ENCODE measurements around the gene TMEM51.

The TMEM51 gene, protein sequence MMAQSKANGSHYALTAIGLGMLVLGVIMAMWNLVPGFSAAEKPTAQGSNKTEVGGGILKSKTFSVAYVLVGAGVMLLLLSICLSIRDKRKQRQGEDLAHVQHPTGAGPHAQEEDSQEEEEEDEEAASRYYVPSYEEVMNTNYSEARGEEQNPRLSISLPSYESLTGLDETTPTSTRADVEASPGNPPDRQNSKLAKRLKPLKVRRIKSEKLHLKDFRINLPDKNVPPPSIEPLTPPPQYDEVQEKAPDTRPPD

DNA sequence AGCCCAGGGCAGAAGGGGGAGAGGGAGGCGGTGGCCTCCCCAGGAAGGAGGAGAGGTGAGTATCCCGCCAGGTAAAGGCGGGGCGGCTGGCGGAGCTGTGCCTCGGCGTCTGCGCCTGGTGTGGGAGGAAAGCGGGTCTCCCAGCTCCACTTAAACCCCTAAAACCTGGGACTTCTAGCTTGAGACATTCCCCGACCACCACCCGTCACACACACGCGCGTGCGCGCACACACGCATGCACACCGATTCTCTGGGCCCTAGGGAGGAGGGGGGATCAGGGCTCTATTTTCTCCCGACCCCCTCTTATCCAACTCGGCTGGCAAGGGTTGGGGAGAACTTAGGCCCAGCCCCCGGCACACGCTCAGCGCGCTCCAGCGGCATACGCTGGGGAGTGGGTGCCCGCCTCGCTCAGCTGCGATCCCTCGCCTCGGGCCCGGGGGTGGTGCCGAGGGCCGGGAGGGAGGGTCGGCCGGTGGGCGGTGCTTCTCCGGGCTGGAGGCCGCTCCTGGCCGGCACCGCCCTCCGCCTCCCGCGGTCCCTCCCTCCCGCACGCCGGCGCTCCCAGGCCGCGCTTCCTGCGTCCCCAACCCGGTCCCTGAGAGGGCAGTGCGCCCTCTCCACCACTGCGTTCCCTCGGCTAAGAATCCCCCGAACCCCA is at the start of gene TMEM51:
TSS of gene TMEM51 (plus strand) at position 564 of the 658 bp plus-strand sequence. CDS start 61,341 bp downstream, outside the sequence.
- no peak for DNase-seq

DNA sequence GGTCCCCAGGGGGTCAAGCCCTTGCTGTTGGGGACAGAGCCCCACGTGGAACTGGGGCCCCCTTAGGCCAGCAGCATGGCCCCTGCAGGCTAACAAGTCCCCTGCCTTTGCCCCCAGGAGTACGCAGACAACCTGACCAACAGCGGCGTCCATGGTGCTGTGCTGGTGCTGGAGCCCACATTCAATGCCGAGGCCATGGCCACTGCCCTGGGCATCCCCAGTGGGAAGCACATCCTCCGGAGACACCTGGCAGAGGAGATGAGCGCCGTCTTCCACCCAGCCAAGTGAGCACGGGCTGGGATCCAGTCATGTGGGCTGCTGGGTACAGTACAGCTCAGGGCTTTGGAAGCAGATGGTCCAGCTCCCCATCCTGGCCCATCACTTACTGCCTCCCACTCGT is 49.6 kb upstream of the TMEM51 start:
- no peak for DNase-seq

DNA sequence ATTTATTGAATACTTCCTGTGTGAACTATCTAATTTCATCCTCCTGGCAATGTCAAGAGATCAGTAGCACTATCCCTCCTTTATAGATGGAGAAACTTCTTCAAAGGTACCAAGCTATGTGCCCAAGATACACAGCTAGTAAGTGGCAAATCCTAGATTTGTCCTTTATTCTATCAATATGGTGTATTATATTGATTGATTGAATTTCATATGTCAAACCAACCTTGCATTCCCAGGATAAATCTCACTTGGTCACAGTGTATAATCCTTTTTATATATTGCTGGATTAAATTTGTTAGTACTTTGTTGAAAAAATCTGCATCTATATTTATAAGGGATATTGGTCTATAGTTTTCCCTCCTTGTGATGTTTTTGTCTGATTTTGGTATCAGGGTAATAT is 48.8 kb upstream of the TMEM51 start:
- no peak for DNase-seq

DNA sequence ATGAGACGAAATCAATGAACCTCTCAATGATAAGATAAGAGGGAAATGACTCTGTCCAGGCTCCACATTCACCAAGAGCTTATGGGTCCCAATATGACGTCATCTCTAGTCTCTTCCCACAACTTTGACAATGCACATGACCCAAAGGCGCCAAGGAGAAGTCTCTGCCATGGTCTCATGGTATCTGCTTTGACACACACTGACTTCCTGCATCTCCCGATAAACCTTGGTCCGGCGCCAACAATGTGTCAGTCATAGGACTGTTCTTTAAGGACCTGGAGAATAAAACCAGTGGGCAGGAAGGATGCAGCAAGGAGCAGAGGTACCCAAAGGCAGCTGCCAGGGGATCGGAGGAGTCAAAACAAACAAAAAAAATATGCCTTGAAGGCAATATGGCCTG is 46.9 kb upstream of the TMEM51 start:
- no peak for DNase-seq

DNA sequence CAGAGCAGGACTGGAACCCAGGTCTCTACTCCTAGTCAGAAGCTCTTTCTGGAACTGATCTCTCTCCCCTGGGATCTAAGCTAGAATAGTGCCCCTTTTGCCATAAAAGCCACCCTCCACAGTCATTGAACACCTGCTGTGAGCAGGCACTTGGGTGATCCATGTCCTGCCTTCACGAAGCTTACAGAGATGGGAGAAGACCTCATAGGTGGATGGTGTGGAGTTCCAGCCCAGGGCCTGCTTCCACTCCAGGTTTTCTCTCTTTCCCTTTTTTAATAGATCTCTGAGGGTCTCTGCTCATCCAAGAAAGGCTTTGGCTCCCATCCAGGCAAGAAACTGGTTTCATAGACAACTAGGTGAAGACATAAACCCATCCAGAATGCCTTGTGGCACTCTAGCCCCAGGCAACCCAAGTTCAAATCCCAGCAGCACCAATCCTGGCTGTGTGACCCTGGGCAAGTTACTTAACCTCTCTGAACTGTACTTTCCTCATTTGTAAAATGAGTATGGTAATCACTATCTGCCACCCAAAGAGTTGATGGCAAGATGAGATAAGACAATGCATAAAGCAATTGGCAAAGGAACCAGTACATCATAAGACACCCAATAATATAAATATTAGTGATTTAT is 46.4 kb upstream of the TMEM51 start:
- no peak for DNase-seq

DNA sequence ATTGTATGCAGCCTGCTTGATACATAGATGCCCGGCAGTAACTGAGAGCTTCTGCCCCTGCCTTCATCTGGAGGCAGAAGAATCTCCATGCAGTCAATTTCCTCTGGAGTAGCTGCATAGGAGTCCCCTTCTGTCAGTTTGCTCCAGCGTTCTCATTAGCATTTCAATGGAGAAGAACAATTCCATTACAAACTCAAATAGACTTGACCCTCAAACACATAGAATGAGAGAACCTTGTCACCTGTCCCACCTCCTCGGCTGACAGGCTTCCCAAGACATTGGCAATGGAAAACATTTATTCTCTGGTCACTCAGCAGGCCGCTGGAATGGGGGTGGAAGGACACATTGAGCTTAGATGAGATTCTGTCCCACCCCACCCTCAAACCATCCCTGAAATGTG is 45.6 kb upstream of the TMEM51 start:
- DNase-seq: no peak

DNA sequence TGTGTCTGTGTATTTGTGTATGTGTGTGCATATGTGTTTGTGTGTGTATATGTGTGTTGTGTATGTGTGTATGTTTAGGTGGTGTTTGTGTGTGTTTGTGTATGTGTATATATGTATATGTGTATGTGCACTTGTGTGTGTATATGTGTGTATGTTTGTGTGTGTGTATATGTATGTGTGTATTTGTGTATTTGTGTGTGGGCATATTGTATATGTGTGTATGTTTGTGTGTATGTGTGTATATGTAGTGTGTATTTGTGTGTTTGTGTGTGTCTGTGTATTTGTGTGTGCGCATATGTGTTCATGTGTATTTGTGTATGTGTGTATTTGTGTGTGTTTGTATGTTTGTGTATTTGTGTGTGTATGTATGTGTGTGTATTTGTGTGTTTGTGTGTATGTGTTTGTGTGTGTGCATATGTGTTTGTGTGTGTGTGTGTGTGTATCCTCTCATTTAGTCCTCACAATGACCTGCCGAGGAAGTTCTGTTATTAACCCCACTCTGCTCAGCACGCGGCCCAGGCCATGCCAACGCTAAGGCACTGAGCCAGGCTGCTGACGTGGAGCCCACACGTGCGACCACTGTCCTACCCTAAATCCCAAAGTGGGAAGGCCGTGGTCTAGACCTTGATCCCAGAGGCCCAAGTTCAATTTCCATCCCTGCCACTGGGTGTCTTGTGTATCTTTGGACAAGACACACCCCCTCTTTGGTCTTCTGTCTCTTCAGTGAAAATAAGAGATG is 43.2 kb upstream of the TMEM51 start:
- DNase-seq: no peak

DNA sequence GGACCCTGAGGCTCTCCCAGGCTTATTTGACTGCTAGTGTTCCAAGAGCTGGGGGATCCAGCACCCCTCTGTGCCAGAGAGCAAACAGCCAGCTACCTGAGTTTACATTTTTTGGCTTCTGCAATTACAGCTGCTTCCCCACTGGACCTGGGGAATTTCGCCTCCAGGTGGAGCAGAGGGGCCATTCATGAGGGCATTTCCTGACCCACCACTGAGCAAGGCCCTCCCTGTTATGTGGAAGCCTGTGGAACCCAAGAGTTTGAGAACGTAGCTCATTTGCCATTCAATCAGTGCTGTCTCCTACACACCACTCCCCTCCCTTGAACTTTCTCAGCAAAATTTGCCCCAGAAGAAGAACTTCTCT is 42.7 kb upstream of the TMEM51 start:
- DNase-seq: no peak

DNA sequence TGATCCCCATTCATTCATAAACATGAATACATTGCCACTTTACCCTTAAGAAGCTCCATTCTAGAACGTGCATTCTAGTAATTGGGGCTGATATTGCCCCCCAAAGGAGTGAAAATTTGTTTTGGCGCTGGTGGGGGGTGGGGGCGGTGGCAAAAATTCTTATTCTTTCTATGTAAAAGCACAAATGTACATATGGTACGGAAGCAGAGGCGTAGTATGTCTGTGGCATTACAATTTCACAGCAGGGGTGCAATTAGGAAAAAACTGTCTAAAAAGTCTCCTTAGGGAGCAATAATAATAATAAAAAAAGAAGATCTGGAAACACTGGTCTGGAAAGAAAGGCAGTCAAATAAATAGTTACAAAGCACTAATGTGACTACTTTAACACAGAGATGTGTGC is 40.4 kb upstream of the TMEM51 start:
- DNase-seq: no peak

DNA sequence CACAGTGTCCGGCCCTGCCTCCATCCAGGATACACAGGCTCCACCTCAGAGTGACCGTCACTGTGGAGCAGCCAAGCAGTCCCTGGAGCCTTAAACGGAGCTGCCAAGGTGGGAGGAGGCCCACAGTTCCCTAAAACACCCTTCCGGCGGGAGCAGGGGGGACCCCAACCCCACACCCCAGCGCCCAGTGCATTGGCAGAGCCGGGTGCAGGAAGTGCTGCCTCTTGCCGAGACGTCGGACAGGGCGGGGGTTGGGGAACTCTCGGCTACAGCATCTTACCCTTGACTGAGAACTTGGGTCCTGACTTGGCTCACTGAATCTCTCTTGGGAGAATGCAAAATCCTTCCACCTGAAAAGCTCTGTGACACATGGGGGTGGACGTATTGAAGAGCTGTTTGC is 38.7 kb upstream of the TMEM51 start:
- no peak for DNase-seq

DNA sequence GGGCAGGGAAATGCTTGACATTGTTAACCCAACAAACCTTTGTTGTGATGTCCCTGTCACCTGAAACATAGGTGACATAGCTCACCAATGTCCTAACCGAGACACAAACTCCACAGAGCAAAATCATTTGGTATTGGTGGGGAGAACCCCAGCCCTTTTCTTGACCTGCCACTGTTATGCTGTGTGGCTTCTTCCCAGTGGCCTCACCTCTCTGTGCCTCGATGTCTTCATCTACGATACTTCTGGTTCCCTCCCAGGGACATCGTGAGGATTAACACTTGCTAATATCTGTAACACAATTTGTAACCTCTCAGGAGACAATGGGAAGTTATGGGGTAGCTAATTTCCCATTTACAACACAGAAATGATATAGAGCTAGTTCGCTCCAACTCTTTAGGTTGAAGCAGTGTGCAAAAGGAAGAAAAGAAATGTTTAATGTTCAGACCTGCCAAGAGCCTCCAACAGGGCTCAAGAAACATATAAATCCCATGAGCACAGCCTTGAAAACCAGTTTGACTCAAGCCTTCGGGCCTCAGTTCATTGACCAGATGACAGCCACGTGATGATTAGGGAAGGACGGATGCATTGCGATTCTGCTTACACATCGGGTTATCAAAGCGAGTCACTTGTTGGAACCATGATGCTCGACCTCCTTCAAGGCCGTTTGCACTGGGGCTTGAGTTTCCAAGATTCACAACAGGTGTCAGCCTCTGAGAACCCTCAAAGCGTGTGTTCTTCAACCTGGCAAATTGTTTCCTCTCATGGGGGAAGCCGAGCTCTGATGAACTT is 37.8 kb upstream of the TMEM51 start:
- DNase-seq: no peak

DNA sequence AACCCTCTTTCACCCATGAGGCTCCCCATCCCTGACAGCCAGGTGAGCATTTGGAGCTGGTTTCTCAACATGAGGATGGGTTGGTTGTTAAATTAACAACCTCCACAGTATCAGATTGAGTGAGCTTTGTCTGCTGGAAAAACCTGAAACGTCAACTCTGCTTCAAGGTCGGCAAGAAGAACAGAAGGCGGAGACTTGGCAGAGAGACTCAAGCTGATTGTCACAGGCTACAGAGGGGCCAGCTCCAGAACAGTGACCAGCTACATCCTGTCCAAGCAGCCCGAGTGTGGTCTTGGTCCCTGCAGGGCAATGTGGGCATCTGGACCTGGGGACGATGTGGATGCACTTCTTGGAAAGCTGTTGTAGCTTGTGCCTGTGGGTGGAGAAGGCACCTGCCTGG is 36.6 kb upstream of the TMEM51 start:
- DNase-seq: no peak

DNA sequence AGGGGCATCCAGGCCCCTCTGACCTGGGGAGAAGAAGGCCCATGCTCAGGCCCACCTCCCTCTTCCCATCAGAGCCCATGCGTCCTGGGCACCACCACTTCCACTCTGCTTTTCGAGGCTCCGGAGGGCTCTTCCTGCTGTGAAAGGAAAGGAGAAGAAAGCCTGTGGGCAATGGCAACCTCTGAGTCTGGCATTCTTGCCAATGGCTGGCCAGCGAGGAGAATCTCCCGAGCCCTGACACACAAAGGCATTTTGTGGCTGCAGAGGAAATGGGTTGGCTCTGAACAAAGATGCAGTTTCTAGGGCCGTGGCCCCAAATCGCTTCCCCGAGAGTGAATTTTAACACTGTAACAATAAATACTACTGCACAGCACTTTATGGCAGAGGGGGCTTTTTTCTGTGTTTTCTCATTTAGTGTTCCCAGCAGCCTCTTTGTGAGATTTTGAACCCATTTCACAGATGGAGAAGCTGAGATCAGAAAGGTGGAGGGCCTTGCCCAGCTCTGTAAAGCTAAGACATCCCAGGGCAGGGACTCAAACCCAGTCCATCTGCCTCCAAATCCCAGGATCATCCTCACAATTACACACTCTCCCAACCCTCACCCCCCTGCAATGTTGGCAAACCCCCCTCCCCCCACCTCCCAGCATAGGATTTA is 35.7 kb upstream of the TMEM51 start:
- DNase-seq: no peak

DNA sequence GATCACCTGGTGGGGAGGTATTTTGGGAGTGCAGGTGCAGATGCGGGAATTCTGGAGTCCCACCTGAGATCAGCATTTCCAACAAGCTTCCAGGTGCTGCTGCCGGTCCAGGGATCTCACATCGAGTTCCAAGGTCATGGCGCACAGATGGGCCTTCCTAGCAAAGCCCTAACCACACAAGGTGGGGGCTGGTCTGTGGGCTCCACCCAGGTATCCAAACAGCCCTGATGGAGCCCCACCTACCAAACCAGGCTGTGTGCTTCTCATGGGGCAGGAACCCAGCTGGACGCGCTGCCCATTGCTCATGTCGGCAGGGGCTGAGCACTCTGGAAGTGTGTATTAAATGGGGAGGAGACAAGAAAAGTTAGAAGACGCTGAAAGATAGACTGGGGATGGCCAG is 35.0 kb upstream of the TMEM51 start:
- DNase-seq: no peak

DNA sequence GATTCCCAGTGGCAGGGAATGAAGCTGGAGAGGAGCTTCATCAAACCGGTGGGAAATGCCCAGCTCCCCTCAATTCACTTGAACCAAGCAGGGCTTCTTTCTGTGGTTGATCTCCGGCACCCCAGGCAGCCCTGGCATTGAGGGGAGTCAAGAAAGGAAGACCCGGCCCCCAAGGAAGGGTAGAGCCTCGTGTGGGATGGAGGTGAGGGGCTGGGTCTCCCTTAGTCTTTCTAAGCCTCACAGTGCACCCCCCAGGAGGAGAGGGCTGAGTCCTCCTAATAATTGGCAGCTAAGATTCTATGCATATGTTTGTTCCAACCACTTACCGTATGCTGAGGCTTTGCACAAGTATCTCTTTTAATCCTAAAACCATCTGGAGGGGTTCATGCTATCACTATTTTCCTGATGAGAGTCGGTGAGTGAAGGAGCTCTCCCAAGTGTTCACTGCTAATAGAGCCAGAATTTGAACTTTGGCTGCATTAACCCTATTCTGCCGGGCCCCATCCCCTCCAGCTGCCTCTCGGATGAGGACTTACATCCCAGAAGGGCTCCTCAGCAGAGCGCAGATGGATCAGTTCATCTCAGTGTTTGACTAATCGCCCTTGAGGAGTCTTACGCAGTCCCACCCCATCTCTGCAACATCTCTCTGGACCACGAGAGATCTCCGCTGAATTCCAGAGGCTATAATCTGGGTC is 33.1 kb upstream of the TMEM51 start:
- DNase-seq: peak; percentile 97

DNA sequence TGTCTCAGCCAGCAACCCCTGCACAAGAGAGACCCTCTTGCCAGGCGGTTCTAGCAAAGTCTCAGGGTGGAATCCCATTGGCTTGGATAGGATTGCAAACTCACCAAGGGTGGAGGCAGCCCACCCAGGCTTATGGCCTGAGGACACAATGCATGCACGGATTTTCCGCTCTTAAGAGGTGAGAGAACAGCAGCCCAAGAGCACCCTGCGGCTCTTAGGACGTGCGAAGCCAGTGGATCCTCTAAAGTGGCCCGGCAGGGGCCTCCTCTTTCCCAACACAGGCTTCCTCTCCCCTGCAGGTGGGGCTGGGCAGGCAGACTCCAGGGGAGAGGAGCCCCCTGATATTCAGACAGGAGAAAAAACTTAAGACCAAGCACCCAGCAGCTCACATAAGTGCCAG is 31.2 kb upstream of the TMEM51 start:
- DNase-seq: no peak

DNA sequence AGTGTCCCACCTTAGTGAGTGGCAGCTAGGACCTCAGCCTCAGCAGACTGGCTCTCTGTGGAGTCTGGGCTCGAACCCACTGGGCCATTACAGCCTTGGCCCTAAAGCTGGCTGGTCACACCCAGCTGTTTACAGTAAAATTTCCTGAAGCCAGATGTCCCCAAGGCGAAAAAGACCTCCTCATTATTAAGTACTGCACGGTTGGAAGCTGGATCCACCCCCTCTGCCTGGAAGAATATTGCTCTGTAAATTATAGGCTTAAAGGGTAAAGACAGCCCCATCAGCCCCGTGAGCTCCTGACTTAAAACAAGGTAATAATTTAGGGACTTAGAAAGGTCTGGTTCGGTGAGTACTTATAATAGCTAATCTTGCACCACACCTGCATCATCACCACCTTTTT is 30.3 kb upstream of the TMEM51 start:
- peak; percentile 55 for DNase-seq

DNA sequence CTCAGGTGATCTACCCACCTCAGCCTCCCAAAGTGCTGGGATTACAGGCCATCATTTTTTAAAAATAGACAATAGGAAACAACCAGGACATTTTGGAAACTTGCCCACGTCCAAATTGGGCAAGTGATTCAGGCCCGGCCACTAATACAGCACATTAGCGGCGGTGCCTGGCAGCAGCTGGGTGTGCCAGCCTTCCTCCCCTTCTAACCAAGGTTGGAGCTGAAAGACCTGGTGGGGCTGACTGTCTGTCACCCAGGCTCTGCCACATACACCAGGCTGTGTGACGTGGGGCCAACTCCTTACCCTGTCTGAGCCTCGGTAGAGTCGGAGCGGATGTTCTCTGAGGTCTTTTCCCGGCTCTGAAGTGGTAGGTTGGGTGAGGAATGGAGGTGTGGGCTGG is 29.6 kb upstream of the TMEM51 start:
- no peak for DNase-seq

DNA sequence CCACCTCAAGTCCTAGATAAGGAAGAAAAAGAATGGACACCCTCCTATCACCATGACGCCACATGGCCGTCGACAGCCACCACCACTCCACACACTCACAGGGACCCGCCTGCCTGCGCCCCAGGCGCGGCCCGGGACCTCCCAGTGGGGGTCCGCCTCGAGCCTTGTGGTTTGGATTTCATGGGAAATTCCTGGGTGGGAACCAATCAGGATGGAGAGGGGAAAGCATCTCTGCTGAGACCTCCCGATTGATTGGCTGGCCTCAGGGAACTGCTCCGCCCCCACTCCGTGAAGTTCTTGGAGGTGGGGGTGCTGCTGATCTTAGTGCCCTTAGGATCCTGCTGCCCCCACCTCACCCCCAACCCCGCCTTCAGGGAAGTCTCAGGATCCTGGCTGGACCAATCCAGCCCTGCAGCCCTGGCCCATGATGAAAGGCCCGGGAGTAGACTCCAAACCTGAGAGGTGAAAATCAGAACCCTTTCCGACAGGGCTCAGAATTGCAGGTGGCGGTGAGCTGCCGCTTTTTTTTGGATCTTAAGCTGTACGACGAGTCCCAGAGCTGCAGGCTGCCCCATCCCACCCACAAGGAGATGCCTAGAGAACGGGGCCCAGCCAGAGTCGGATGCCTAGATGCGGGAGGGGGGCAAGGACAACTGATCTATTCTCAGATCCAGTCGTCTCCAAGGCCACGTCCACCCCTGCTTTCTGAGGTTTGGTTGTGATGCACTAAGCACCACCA is 29.0 kb upstream of the TMEM51 start:
- no peak for DNase-seq

DNA sequence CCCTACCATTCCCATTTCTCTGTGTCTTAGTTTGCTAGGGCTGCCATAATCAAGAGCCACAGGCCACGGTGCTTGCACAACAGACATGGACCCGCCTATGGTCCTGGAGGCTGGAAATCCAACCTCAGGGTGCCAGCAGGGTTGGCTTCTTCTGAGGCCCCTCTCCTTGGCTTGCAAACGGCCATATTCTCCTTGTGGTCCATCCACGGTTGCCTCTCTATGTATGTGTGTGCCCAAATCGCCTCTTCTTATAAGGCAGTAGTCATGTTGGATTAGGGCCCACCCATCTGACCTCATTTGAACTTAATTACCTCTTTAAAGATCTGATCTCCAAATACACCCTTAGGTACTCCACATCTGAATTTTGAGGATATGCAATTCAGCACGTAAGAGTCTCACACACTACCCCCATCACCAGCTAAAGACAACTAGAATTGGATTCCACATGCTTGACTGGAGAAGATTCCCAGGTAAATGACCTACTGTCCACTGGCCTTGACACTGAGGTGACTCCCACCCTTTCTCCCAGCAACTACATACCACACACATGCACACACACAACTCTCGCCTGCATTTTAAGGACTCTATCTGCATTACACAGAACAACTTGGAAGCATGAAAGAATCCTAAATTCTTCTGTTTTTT is 28.3 kb upstream of the TMEM51 start:
- DNase-seq: no peak

DNA sequence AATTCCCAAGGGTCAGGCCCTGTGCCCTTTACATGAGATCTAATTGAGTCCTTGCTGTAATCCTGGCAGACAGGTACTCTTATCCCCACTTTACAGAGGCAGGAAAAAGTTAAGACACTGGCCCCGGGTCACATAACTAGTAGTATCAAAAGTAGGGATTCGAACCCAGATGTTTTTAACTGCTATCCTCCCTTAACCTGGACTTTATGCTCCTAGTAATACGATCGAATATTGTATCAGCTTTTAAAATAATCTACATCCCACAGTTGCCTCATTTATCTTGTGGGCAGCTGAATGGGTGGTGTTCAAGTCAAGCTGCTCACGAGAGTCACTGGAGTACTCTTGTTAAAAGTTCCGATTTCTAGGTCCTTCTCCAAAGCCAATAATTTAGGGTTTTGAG is 25.5 kb upstream of the TMEM51 start:
- DNase-seq: no peak

All from NCI-H524 treated with DMSO at 0.1 percent for 48 hours (cell line).